ENCODE measurements around the gene SLC12A8. TPM values are rescaled to one million over a fixed set of nuclear protein-coding genes. Genes with fewer than 3 reads are reported as not detected.

SLC12A8 gene
- total RNA-seq, 1 donor = 13.4 TPM

GRCh38 chr3:125160606-125161371 lies 51.8 kb downstream of the SLC12A8 start:
- peak; percentile 99 for DNase-seq (ENCODE audit: low read depth)
- TF ChIP-seq CTCF (IDR thresholded peaks at IDR 0.05; ENCODE audit: insufficient read depth, low read length) = no peak
- no peak overlapping the region for H3K4me3 ChIP-seq (ENCODE audit: low read depth, low read length)

- no peak for DNase-seq (ENCODE audit: low read depth)
- TF ChIP-seq CTCF (IDR thresholded peaks at IDR 0.05; ENCODE audit: insufficient read depth, low read length) = no peak
- H3K4me3 ChIP-seq (ENCODE audit: low read depth, low read length) = no peak overlapping the region
Measured at GRCh38 chr3:125157183-125157582, 55.4 kb downstream of the SLC12A8 start.

GRCh38 chr3:125156456-125156855 lies 56.1 kb downstream of the SLC12A8 start:
- no peak overlapping the region for H3K4me3 ChIP-seq (ENCODE audit: low read depth, low read length)
- no peak for DNase-seq (ENCODE audit: low read depth)
- TF ChIP-seq CTCF (IDR thresholded peaks at IDR 0.05; ENCODE audit: insufficient read depth, low read length) = no peak

GRCh38 chr3:125154800-125155269 lies 57.7 kb downstream of the SLC12A8 start:
- DNase-seq (ENCODE audit: low read depth) = no peak
- no peak overlapping the region for H3K4me3 ChIP-seq (ENCODE audit: low read depth, low read length)
- TF ChIP-seq CTCF (IDR thresholded peaks at IDR 0.05; ENCODE audit: insufficient read depth, low read length) = no peak

GRCh38 chr3:125154110-125154509 lies 58.4 kb downstream of the SLC12A8 start:
- no peak overlapping the region for H3K4me3 ChIP-seq (ENCODE audit: low read depth, low read length)
- TF ChIP-seq CTCF (IDR thresholded peaks at IDR 0.05; ENCODE audit: insufficient read depth, low read length) = no peak
- DNase-seq (ENCODE audit: low read depth) = no peak

GRCh38 chr3:125152951-125153350 lies 59.6 kb downstream of the SLC12A8 start:
- H3K4me3 ChIP-seq (ENCODE audit: low read depth, low read length) = no peak overlapping the region
- no peak for DNase-seq (ENCODE audit: low read depth)
- TF ChIP-seq CTCF (IDR thresholded peaks at IDR 0.05; ENCODE audit: insufficient read depth, low read length) = no peak

Measured in fibroblast of the aortic adventitia (primary cell).